Astrocyte (in vitro differentiated cells and primary cell): ENCODE measurements around the gene EIF5A2. TPM values are rescaled to one million over a fixed set of nuclear protein-coding genes. Genes with fewer than 3 reads are reported as not detected.
"Not testable (repeated sequence)": the region's sequence is repeated elsewhere in the genome, so short reads cannot be mapped to it uniquely, and the experiment has no call there.

ENCODE experiments used
- DNase-seq: peaks from one replicate; pipeline ENCODE4 v3.0.0-alpha.2; 2010; ENCODE audit warnings: low read depth
- FAIRE-seq: peaks from 2 replicates; lab custom pipeline; 2011; peaks lifted over from hg19 to GRCh38; lab: Jason Lieb, UNC
- H2AFZ ChIP-seq: 2 replicates; pipeline ENCODE4 v1.6.0; 2012; ENCODE audit warnings: low read depth, low read length, inconsistent platforms
- H3K27ac ChIP-seq: 2 replicates; pipeline ENCODE4 v1.5.1; 2011; ENCODE audit warnings: low read depth, low read length, inconsistent platforms
- H3K27me3 ChIP-seq: 2 replicates; pipeline ENCODE4 v1.6.0; 2011; ENCODE audit warnings: low read length, inconsistent platforms; ENCODE audit not compliant: insufficient read depth
- H3K36me3 ChIP-seq: 2 replicates; pipeline ENCODE4 v1.5.1; 2011; ENCODE audit warnings: low read length, inconsistent platforms; ENCODE audit not compliant: insufficient read depth
- H3K4me1 ChIP-seq: 2 replicates; pipeline ENCODE4 v1.5.1; 2011; ENCODE audit warnings: low read length, inconsistent platforms; ENCODE audit not compliant: insufficient read depth
- H3K4me2 ChIP-seq: 2 replicates; pipeline ENCODE4 v1.6.0; 2012; ENCODE audit warnings: low read length, inconsistent platforms
- H3K4me3 ChIP-seq: 2 replicates; pipeline ENCODE4 v1.5.1; 2011; ENCODE audit warnings: low read depth, mild to moderate bottlenecking, low read length, inconsistent platforms; ENCODE audit not compliant: insufficient read depth
- H3K79me2 ChIP-seq: 2 replicates; pipeline ENCODE4 v1.6.0; 2012; ENCODE audit warnings: mild to moderate bottlenecking, low read length, inconsistent platforms; ENCODE audit not compliant: insufficient read depth
- H3K9ac ChIP-seq: 2 replicates; pipeline ENCODE4 v1.6.0; 2012; ENCODE audit warnings: mild to moderate bottlenecking, low read length, inconsistent platforms
- H3K9me3 ChIP-seq: 2 replicates; pipeline ENCODE4 v1.5.1; 2012; ENCODE audit warnings: low read depth, mild to moderate bottlenecking, low read length, inconsistent platforms; ENCODE audit not compliant: insufficient read depth
- H4K20me1 ChIP-seq: 2 replicates; pipeline ENCODE4 v1.6.0; 2012; ENCODE audit warnings: low read length, inconsistent platforms; ENCODE audit not compliant: insufficient read depth
- H3K27ac Mint-ChIP-seq: one replicate; pipeline ENCODE4 v1.8.0; 2021; ENCODE audit warnings: mild to moderate bottlenecking, mixed read lengths; ENCODE audit not compliant: unreplicated experiment
- H3K27me3 Mint-ChIP-seq: one replicate; pipeline ENCODE4 v1.8.0; 2021; ENCODE audit warnings: low read depth, mixed read lengths; ENCODE audit not compliant: unreplicated experiment
- H3K36me3 Mint-ChIP-seq: one replicate; pipeline ENCODE4 v1.8.0; 2021; ENCODE audit warnings: low read depth, mixed read lengths; ENCODE audit not compliant: unreplicated experiment
- H3K4me1 Mint-ChIP-seq: one replicate; pipeline ENCODE4 v1.8.0; 2021; ENCODE audit warnings: low read depth, mixed read lengths; ENCODE audit not compliant: unreplicated experiment
- H3K4me3 Mint-ChIP-seq: one replicate; pipeline ENCODE4 v1.8.0; 2021; ENCODE audit warnings: mild to moderate bottlenecking, moderate library complexity, mixed read lengths; ENCODE audit not compliant: unreplicated experiment
- H3K9me3 Mint-ChIP-seq: one replicate; pipeline ENCODE4 v1.8.0; 2021; ENCODE audit warnings: mild to moderate bottlenecking, mixed read lengths; ENCODE audit not compliant: unreplicated experiment
- EZH2 ChIP-seq: IDR thresholded peaks from 2 replicates; pipeline ENCODE4 v1.6.1; 2012; ENCODE audit warnings: mild to moderate bottlenecking, low read length, inconsistent platforms; ENCODE audit not compliant: insufficient read depth
- total RNA-seq: library from RNA; stranded (reverse); gene quantifications from 2 replicates; pipeline ENCODE4 v1.2.1, GENCODE V29; 2021
- TF ChIP-seq, protein P1 (sequence below): IDR thresholded peaks from 2 replicates; pipeline ENCODE4 v1.5.1; 2011; ENCODE audit warnings: low read depth, mild to moderate bottlenecking, inconsistent platforms, low read length, moderate library complexity; ENCODE audit not compliant: insufficient read depth

The EIF5A2 gene
- total RNA-seq, 1 donor from 2014 or later, result 18.6 TPM

DNA sequence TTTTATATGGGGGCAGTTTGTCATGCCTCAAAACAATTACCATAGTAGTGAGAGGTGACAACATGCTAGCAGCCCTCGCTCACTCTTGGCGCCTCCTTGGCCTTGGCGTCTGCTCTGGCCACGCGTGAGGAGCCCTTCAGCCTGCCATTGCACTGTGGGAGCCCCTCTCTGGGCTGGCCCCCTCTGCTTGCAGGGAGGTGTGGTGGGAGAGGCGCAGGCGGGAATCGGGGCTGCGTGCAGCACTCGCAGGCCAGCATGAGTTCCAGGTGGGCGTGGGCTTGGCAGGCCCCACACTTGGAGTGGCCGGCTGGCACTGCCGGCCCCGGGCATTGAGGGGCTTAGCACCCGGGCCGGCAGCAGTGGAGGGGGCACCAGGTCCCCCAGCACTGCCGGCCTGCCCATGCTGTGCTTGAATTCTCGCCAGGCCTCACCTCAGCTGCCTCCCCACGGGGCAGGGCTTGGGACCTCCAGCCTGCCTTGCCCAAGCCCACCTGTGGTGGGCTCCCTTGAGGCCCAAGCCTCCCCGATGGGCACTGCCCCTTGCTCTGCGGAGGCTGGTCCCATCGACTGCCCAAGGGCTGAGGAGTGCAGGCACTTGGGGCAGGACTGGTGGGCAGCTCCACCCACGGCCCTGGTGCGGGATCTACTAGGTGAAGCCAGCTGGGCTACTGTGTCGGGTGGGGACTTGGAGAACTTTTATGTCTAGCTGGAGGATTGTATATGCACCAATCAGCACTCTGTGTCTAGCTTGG lies 38.8 kb upstream of the EIF5A2 start:
- H3K4me1 Mint-ChIP-seq, result no peaks in the 10 kb centered on the region
- H3K36me3 Mint-ChIP-seq, result no peaks in the 10 kb centered on the region
- no peaks in the 10 kb centered on the region for H3K79me2 ChIP-seq
- H3K36me3 ChIP-seq, result no peaks in the 10 kb centered on the region
- H3K27me3 ChIP-seq, result no peaks in the 10 kb centered on the region
- H3K9ac ChIP-seq, result no peak overlapping the region
- H2AFZ ChIP-seq, result no peak overlapping the region
- TF ChIP-seq EZH2, result no peak
- TF ChIP-seq, protein P1, sequence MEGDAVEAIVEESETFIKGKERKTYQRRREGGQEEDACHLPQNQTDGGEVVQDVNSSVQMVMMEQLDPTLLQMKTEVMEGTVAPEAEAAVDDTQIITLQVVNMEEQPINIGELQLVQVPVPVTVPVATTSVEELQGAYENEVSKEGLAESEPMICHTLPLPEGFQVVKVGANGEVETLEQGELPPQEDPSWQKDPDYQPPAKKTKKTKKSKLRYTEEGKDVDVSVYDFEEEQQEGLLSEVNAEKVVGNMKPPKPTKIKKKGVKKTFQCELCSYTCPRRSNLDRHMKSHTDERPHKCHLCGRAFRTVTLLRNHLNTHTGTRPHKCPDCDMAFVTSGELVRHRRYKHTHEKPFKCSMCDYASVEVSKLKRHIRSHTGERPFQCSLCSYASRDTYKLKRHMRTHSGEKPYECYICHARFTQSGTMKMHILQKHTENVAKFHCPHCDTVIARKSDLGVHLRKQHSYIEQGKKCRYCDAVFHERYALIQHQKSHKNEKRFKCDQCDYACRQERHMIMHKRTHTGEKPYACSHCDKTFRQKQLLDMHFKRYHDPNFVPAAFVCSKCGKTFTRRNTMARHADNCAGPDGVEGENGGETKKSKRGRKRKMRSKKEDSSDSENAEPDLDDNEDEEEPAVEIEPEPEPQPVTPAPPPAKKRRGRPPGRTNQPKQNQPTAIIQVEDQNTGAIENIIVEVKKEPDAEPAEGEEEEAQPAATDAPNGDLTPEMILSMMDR, result no peak
- peaks cover 2% of the 10 kb centered on the region for H3K9me3 Mint-ChIP-seq
- no peak overlapping the region for H3K4me3 Mint-ChIP-seq
- H3K27ac Mint-ChIP-seq, result no peak overlapping the region
- no peaks in the 10 kb centered on the region for H3K4me1 ChIP-seq
- no peaks in the 10 kb centered on the region for H4K20me1 ChIP-seq
- DNase-seq, result no peak
- FAIRE-seq, result no peak
- H3K9me3 ChIP-seq, result peaks cover 4% of the 10 kb centered on the region
- H3K27ac ChIP-seq, result no peak overlapping the region
- no peak overlapping the region for H3K4me3 ChIP-seq
- peaks cover 4% of the 10 kb centered on the region for H3K27me3 Mint-ChIP-seq
- no peak overlapping the region for H3K4me2 ChIP-seq

DNA sequence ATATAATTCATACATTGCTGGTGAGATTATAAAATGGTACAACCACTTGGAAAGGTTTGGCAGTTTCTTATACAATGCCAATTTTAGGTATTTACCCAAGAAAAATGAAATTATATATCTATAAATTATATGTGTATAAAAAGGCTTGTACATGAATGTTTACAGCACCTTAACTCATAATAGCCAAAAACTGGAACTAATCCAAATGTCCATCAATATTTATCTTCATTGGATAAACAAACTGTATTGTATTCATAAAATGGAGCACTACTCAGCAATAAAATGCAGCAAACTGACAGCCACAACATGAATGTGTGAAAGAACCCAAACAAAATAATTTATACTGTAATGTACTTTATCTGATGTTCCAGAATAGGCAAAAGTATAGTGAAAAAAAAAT lies 33.6 kb upstream of the EIF5A2 start:
- Mint-ChIP-seq H3K9me3 (peaks cover 13% of the 10 kb centered on the region), H3K36me3 (peaks cover 2% of the 10 kb centered on the region), H3K27me3 (peaks cover 3% of the 10 kb centered on the region), H3K4me3 (no peak overlapping the region), H3K4me1 (no peaks in the 10 kb centered on the region), H3K27ac (no peak overlapping the region)
- Histone ChIP-seq H2AFZ (no peak overlapping the region), H3K27me3 (no peaks in the 10 kb centered on the region), H3K36me3 (no peaks in the 10 kb centered on the region), H3K4me3 (no peak overlapping the region), H3K79me2 (no peaks in the 10 kb centered on the region), H3K9me3 (peaks cover 3% of the 10 kb centered on the region), H3K4me2 (no peak overlapping the region), H3K4me1 (no peaks in the 10 kb centered on the region), H3K27ac (no peak overlapping the region), H3K9ac (no peak overlapping the region), H4K20me1 (no peaks in the 10 kb centered on the region)
- no peak for TF ChIP-seq EZH2
- TF ChIP-seq, protein P1, result no peak
- DNase-seq, result no peak
- FAIRE-seq, result no peak

DNA sequence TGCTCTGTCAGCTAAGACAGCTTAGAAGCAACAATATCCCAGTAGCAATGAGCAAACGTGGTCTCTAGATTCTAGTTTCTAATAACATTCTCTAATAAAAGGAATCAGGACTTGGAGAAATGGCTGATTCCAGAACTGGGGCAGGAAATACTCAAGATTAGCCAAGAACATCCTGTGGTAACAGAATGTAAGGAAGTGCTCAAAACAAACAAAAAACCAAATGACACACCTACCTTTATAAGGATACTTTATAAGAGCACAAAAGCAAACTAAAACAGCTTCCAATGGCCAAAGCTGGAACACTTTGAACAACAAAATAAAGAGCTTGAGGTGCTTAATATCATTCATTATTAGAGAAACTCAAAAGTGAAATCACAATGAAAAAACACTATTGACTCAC lies 33.1 kb upstream of the EIF5A2 start:
- Histone ChIP-seq H3K27me3 (no peaks in the 10 kb centered on the region), H3K79me2 (no peaks in the 10 kb centered on the region), H3K4me1 (no peaks in the 10 kb centered on the region), H2AFZ (no peak overlapping the region), H3K4me3 (no peak overlapping the region), H3K4me2 (no peak overlapping the region), H3K9ac (no peak overlapping the region), H3K9me3 (no peaks in the 10 kb centered on the region), H3K36me3 (no peaks in the 10 kb centered on the region), H3K27ac (no peak overlapping the region), H4K20me1 (no peaks in the 10 kb centered on the region)
- peaks cover 13% of the 10 kb centered on the region for H3K9me3 Mint-ChIP-seq
- no peak overlapping the region for H3K27ac Mint-ChIP-seq
- TF ChIP-seq, protein P1, result no peak
- TF ChIP-seq EZH2, result no peak
- peaks cover 3% of the 10 kb centered on the region for H3K27me3 Mint-ChIP-seq
- no peak for FAIRE-seq
- no peak for DNase-seq
- no peaks in the 10 kb centered on the region for H3K4me1 Mint-ChIP-seq
- no peak overlapping the region for H3K4me3 Mint-ChIP-seq
- peaks cover 2% of the 10 kb centered on the region for H3K36me3 Mint-ChIP-seq

DNA sequence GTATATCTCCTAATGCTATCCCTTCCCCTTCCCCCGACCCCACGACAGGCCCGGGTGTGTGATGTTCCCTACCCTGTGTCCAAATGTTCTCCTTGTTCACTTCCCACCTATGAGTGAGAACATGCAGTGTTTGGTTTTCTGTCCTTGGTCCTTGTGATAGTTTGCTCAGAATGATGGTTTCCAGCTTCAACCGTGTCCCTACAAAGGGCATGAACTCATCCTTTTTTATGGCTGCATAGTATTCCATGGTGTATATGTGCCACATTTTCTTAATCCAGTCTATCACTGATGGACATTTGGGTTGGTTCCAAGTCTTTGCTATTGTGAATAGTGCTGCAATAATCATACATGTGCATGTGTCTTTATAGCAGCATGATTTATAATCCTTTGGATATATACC lies 24.6 kb upstream of the EIF5A2 start:
- not testable (repeated sequence) for H3K79me2 ChIP-seq, H2AFZ ChIP-seq, H3K9ac ChIP-seq, H3K27ac Mint-ChIP-seq, DNase-seq, H3K4me1 ChIP-seq, H3K9me3 ChIP-seq, H3K27me3 Mint-ChIP-seq, H3K36me3 Mint-ChIP-seq, H3K27me3 ChIP-seq, H3K4me3 ChIP-seq, H3K4me3 Mint-ChIP-seq, H3K9me3 Mint-ChIP-seq, H4K20me1 ChIP-seq, H3K36me3 ChIP-seq, H3K4me2 ChIP-seq, H3K27ac ChIP-seq, FAIRE-seq
- peaks cover 13% of the 10 kb centered on the region for H3K4me1 Mint-ChIP-seq
